Hepatocyte (in vitro differentiated cells): ENCODE data around the gene GLMP. TPM values are rescaled to one million over a fixed set of nuclear protein-coding genes. Genes with fewer than 3 reads are reported as not detected.

Experiments
- DNase-seq: peaks from one replicate; pipeline ENCODE4 v3.0.0-alpha.2; 2016; ENCODE audit warnings: low spot score
- H2AFZ ChIP-seq: fragments of 200-600 bp; sonication (generic); 2 replicates; pipeline ENCODE4 v1.6.0; 2016; ENCODE audit warnings: antibody characterized with exemption, mild to moderate bottlenecking
- H3K27ac ChIP-seq: fragments of 200-600 bp; sonication (generic); 2 replicates; pipeline ENCODE4 v1.5.1; 2016; ENCODE audit warnings: mild to moderate bottlenecking
- H3K27me3 ChIP-seq: fragments of 200-600 bp; sonication (generic); 2 replicates; pipeline ENCODE4 v1.6.1; 2016
- H3K36me3 ChIP-seq: fragments of 200-600 bp; sonication (generic); replicated peaks from 2 replicates; pipeline ENCODE4 v1.5.1; 2016; ENCODE audit warnings: low read depth; ENCODE audit not compliant: insufficient read depth
- H3K4me1 ChIP-seq: fragments of 200-600 bp; sonication (generic); 2 replicates; pipeline ENCODE4 v1.5.1; 2016; ENCODE audit warnings: mild to moderate bottlenecking, moderate library complexity; ENCODE audit not compliant: insufficient read depth
- H3K4me2 ChIP-seq: fragments of 200-600 bp; sonication (generic); 2 replicates; pipeline ENCODE4 v1.6.0; 2016
- H3K4me3 ChIP-seq: fragments of 200-600 bp; sonication (generic); 2 replicates; pipeline ENCODE4 v1.5.1; 2016; ENCODE audit warnings: mild to moderate bottlenecking
- H3K79me2 ChIP-seq: fragments of 200-600 bp; sonication (generic); 2 replicates; pipeline ENCODE4 v1.6.0; 2017; ENCODE audit warnings: mild to moderate bottlenecking
- H3K9me2 ChIP-seq: fragments of 200-600 bp; sonication (generic); replicated peaks from 2 replicates; pipeline ENCODE4 v1.6.0; 2017; ENCODE audit warnings: mild to moderate bottlenecking; ENCODE audit not compliant: insufficient read depth
- H3K9me3 ChIP-seq: fragments of 200-600 bp; sonication (generic); 2 replicates; pipeline ENCODE4 v1.5.1; 2016; ENCODE audit warnings: low read depth, mild to moderate bottlenecking
- H4K20me1 ChIP-seq: fragments of 200-600 bp; sonication (generic); 2 replicates; pipeline ENCODE4 v1.6.0; 2016; ENCODE audit warnings: mild to moderate bottlenecking; ENCODE audit not compliant: insufficient read depth, poor library complexity, severe bottlenecking
- EZH2 ChIP-seq: fragments of 200-600 bp; sonication (generic); IDR thresholded peaks from 2 replicates; pipeline ENCODE4 v1.6.1; 2016; ENCODE audit warnings: antibody characterized with exemption, mild to moderate bottlenecking, borderline replicate concordance
- EZH2phosphoT487 ChIP-seq: fragments of 200-600 bp; sonication (generic); IDR thresholded peaks from one replicate; pipeline ENCODE4 v1.6.1; 2018; ENCODE audit warnings: antibody characterized with exemption, mild to moderate bottlenecking, low read depth, moderate library complexity; ENCODE audit not compliant: unreplicated experiment, severe bottlenecking
- WGBS: methylation state at CpG from one replicate; pipeline ENCODE4 v1.1.6; 2016; ENCODE audit warnings: low lambda C conversion rate; ENCODE audit errors: missing lambda C conversion rate; 5-methylcytosine and 5-hydroxymethylcytosine counted together
- polyA plus RNA-seq: library from polyadenylated mRNA; unstranded; fragments of >200 nt; fragmentation: Nextera tagmentation; extraction: Ambion mirVana; gene quantifications from 2 replicates; pipeline ENCODE4 v1.2.1, GENCODE V29; 2016
- total RNA-seq: library from RNA; depleted of rRNA; stranded (reverse); fragments of >200 nt; gene quantifications from 2 replicates; pipeline ENCODE4 v1.2.3, GENCODE V29; 2014
- TF ChIP-seq, protein P1 (sequence below): fragments of 200-600 bp; sonication (generic); IDR thresholded peaks from 2 replicates; pipeline ENCODE4 v1.5.1; 2016; ENCODE audit warnings: antibody characterized with exemption, mild to moderate bottlenecking; ENCODE audit not compliant: poor library complexity

Gene GLMP
- total and polyA plus RNA-seq, 2 experiments from 2014 or later, result 158 to 206 TPM

DNA sequence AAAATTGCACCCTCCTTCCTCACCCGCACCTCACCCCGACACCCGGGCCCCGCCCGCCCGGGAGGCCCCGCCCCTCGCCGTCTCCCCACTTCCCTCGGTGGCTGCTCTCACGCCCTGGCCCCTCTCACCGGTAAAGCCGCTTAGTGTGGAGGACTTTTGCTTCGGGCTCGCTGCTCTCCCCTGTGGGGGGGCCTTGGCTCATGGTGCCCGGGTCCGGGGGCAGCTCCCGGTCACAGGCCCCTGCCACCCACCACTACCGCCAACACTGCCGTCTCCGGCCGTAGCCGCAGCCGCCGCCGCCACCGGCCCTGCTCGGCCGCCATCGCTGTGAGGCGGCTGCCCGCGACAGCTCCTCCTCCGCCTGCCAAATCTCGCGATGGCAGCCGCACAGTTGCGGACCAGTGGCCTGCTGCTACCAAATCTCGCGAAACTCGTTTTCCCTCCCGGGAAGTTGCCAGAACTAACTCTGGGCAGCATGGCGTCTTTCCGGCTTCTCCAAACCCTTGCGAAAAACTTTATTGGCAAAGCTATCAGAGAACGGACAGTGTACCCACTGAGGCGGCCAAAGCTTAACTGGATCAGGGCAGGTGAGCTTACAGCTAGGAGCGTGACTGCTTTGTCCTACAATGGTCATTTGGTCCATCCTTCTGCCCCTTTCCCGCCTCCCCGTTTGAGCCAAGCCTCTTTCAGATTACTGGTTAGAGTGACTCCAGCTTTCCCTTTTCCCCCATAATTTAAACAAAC, 12.8 kb downstream of the GLMP start, which contains the start of gene SMG5:
SMG5 (minus strand) TSS at position 347 of the 744 bp plus-strand sequence; CDS start at position 202, 145 bp downstream.
- peaks cover 17% of the 10 kb centered on the region for H3K4me1 ChIP-seq
- TF ChIP-seq, protein P1, sequence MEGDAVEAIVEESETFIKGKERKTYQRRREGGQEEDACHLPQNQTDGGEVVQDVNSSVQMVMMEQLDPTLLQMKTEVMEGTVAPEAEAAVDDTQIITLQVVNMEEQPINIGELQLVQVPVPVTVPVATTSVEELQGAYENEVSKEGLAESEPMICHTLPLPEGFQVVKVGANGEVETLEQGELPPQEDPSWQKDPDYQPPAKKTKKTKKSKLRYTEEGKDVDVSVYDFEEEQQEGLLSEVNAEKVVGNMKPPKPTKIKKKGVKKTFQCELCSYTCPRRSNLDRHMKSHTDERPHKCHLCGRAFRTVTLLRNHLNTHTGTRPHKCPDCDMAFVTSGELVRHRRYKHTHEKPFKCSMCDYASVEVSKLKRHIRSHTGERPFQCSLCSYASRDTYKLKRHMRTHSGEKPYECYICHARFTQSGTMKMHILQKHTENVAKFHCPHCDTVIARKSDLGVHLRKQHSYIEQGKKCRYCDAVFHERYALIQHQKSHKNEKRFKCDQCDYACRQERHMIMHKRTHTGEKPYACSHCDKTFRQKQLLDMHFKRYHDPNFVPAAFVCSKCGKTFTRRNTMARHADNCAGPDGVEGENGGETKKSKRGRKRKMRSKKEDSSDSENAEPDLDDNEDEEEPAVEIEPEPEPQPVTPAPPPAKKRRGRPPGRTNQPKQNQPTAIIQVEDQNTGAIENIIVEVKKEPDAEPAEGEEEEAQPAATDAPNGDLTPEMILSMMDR, result no peak
- TF ChIP-seq EZH2 (no peak), EZH2phosphoT487 (no peak)
- DNase-seq, result peak; percentile 99
- H3K27me3 ChIP-seq, result no peaks in the 10 kb centered on the region
- H3K4me2 ChIP-seq, result peak within 1 kb of the TSS; percentile 89
- H3K79me2 ChIP-seq, result peaks cover 49% of the 10 kb centered on the region
- H3K36me3 ChIP-seq, result no peaks in the 10 kb centered on the region
- under 1% methylated on average over 48 of the region's 50 CpGs for WGBS
- H3K9me2 ChIP-seq, result no peaks in the 10 kb centered on the region
- H3K9me3 ChIP-seq, result no peaks in the 10 kb centered on the region
- peak within 1 kb of the TSS; percentile 94 for H3K27ac ChIP-seq
- peaks cover 21% of the 10 kb centered on the region for H4K20me1 ChIP-seq
- peak within 1 kb of the TSS; percentile 75 for H2AFZ ChIP-seq
- H3K4me3 ChIP-seq, result peak within 1 kb of the TSS; percentile 62

DNA sequence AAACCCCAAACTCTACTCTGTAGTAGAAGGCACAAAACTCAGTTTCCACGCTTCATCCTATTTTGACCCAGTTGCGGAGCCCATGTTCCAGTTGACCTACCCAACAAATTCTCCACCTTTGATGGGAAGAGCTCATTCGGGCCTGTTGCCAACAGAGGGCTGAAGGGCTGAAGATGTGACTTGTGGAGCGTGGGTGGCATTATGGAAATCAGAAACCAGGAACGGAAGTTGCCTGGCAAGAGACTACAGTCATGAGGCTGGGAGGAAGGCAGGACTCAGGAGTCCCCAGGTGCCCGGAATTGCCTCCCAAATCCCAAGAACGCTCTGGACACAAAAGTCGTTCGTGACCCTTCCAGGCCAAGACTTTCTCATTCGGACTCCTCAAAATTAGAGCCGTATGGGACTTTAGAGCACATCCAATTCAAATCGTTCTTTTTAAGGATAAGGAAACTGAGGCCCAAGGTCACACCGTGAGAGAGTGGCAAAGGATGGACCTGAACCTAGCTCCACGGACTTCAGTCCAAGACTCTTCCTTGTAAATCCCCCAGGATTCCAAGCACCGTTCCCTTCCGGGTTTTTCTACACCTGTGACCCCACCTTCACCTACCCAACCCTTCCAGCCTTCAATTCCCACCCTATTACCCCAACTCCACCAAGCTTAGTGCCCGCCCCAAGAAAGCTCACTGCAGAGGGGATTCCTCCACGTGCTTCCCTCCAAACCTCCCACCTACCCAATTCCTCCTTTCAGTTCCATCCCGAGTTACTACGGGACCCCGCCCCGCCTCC, 13.6 kb downstream of the GLMP start:
- Histone ChIP-seq H3K27me3 (no peaks in the 10 kb centered on the region), H3K4me1 (peaks cover 17% of the 10 kb centered on the region), H3K36me3 (peaks cover 1% of the 10 kb centered on the region), H2AFZ (peak overlapping the region; percentile 75), H3K4me2 (peak overlapping the region; percentile 89), H3K27ac (peak overlapping the region; percentile 94), H3K9me3 (no peaks in the 10 kb centered on the region), H3K79me2 (peaks cover 49% of the 10 kb centered on the region), H3K4me3 (peak overlapping the region; percentile 62), H4K20me1 (peaks cover 21% of the 10 kb centered on the region), H3K9me2 (no peaks in the 10 kb centered on the region)
- TF ChIP-seq, protein P1, result no peak
- TF ChIP-seq EZH2 (no peak), EZH2phosphoT487 (no peak)
- DNase-seq, result peak; percentile 78
- 19% methylated on average over 17 of the region's 22 CpGs for WGBS

DNA sequence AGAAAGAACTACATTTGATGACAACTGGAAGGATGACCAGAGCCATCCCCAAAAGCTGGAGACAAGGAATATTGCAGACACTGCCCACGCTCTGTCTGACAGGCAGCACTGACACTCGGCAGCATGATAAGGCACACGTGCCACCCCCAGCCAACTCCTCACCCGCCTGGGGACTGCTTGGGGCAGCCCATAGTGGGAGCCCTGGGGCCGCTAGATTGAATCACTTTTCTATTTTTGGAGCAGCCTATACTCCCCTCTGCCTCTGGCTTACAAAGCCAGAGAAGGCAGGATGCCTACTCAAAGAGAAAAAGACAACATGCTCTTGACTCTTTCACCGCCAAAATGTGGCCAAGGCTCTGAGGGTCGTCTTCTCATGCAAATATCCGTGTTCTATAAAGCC, 14.2 kb downstream of the GLMP start:
- no peaks in the 10 kb centered on the region for H3K9me3 ChIP-seq
- H3K4me1 ChIP-seq, result peaks cover 17% of the 10 kb centered on the region
- H3K9me2 ChIP-seq, result no peaks in the 10 kb centered on the region
- TF ChIP-seq EZH2phosphoT487 (no peak), EZH2 (no peak)
- TF ChIP-seq, protein P1, result no peak
- H3K27ac ChIP-seq, result peak overlapping the region; percentile 94
- peaks cover 21% of the 10 kb centered on the region for H4K20me1 ChIP-seq
- 47% methylated on average over 8 of the region's 8 CpGs for WGBS
- H3K4me2 ChIP-seq, result peak overlapping the region; percentile 89
- H3K36me3 ChIP-seq, result peaks cover 7% of the 10 kb centered on the region
- no peaks in the 10 kb centered on the region for H3K27me3 ChIP-seq
- peaks cover 49% of the 10 kb centered on the region for H3K79me2 ChIP-seq
- H3K4me3 ChIP-seq, result peak overlapping the region; percentile 62
- peak; percentile 45 for DNase-seq
- H2AFZ ChIP-seq, result no peak overlapping the region
